Gastrocnemius medialis (tissue), 4 donors: ENCODE measurements around the gene KTN1.

Experiments used
- POLR2A ChIP-seq, 2 donors: fragments of 450-650 bp; IDR thresholded peaks; one replicate each; pipeline ENCODE4 v1.6.1; 2017; ENCODE audit warnings: antibody characterized with exemption in 2 of 2, mild to moderate bottlenecking in 2 of 2, moderate library complexity in 2 of 2
- TF ChIP-seq, protein P1 (sequence below), 5 experiments: fragments of 450-650 bp in 3 of 5; fragments of 200-600 bp in 2 of 5; sonication (generic) in 2 of 5; IDR thresholded peaks in 4 of 5; conservative IDR thresholded peaks in 1 of 5; 1 replicate in 4 of 5; 2 replicates in 1 of 5; pipeline ENCODE4 v1.5.1; 2016 to 2019; ENCODE audit warnings: antibody characterized with exemption in 5 of 5, mild to moderate bottlenecking in 3 of 5, moderate library complexity in 3 of 5

DNA sequence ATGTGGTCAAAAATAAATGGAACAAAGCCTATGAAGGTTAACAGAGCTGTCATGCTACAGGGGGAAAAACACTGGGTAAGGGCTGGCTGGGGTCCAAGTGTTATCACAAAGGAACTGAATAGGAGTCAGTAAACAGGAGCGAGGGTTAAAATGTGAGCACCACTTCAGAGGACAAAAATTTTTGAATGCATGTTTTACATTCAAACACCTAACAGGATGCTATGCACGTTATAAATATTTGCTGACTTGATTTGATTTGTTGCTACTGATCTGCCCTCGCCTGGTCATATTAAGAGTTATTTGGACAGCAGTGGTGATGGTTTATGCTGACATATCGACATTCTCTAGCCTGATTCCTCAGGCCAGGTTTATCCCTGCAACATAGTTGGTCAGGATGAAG lies 7.4 kb upstream of the KTN1 start:
- TF ChIP-seq, protein P1, sequence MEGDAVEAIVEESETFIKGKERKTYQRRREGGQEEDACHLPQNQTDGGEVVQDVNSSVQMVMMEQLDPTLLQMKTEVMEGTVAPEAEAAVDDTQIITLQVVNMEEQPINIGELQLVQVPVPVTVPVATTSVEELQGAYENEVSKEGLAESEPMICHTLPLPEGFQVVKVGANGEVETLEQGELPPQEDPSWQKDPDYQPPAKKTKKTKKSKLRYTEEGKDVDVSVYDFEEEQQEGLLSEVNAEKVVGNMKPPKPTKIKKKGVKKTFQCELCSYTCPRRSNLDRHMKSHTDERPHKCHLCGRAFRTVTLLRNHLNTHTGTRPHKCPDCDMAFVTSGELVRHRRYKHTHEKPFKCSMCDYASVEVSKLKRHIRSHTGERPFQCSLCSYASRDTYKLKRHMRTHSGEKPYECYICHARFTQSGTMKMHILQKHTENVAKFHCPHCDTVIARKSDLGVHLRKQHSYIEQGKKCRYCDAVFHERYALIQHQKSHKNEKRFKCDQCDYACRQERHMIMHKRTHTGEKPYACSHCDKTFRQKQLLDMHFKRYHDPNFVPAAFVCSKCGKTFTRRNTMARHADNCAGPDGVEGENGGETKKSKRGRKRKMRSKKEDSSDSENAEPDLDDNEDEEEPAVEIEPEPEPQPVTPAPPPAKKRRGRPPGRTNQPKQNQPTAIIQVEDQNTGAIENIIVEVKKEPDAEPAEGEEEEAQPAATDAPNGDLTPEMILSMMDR (IDR thresholded peaks at IDR 0.05 in 4 of 5, conservative IDR thresholded peaks at IDR 0.05 in 1 of 5): no peak
- no peak for TF ChIP-seq POLR2A (IDR thresholded peaks at IDR 0.05)
